IMR-90 (cell line): ENCODE data around the gene RPRML. TPM values are rescaled to one million over a fixed set of nuclear protein-coding genes. Genes with fewer than 3 reads are reported as not detected.

Experiments
- ATAC-seq: fragments of 200-7000 bp; cut with Tn5 transposase; 2 replicates; pipeline ENCODE4 v1.9.1; 2020; ENCODE audit warnings: low read depth, mild to moderate bottlenecking, moderate library complexity
- BruUV-seq: library from RNA; stranded (reverse); fragments of 400-500 nt; replicated peaks from 2 replicates; lab custom pipeline; 2021; lab: Mats Ljungman, UMichigan
- CTCF ChIA-PET: fragments of 300-600 bp; formaldehyde crosslinking; extraction: SDS; loops from one replicate; lab custom pipeline; 2021; ENCODE audit warnings: antibody characterized with exemption; lab: Yijun Ruan, JAX
- POLR2A ChIA-PET: fragments of 300-600 bp; sonication (Branson Sonifier 250); formaldehyde crosslinking; loops from one replicate; lab custom pipeline; 2022; ENCODE audit warnings: antibody characterized with exemption; ENCODE audit not compliant: unreplicated experiment; lab: Charles Lee
- DNase-seq: peaks from one replicate; pipeline ENCODE4 v3.0.0; 2013
- H2AFZ ChIP-seq: replicated peaks from 2 replicates; pipeline ENCODE3; 2013; ENCODE audit warnings: low read length, mild to moderate bottlenecking; ENCODE audit not compliant: poor library complexity
- H2AK5ac ChIP-seq: 2 replicates; pipeline ENCODE4 v1.6.1; 2013; ENCODE audit warnings: low read depth, low read length, inconsistent platforms
- H2AK9ac ChIP-seq: replicated peaks from 2 replicates; pipeline ENCODE3; 2013; ENCODE audit warnings: mild to moderate bottlenecking, low read depth, low read length, moderate library complexity; ENCODE audit not compliant: poor library complexity
- H2BK120ac ChIP-seq: 2 replicates; pipeline ENCODE4 v1.6.1; 2013; ENCODE audit warnings: low read depth, low read length, inconsistent platforms
- H2BK15ac ChIP-seq: 3 replicates; pipeline ENCODE4 v1.6.1; 2013; ENCODE audit warnings: low read depth, low read length, inconsistent platforms
- H2BK20ac ChIP-seq: 2 replicates; pipeline ENCODE4 v1.6.1; 2013; ENCODE audit warnings: low read depth, mild to moderate bottlenecking, inconsistent platforms, low read length, moderate library complexity
- H2BK5ac ChIP-seq: 2 replicates; pipeline ENCODE4 v1.6.1; 2013; ENCODE audit warnings: mild to moderate bottlenecking, low read depth, low read length, inconsistent platforms; ENCODE audit not compliant: poor library complexity, severe bottlenecking
- H3K14ac ChIP-seq: replicated peaks from 2 replicates; pipeline ENCODE4 v1.6.1; 2013; ENCODE audit warnings: low read depth, low read length, inconsistent platforms
- H3K18ac ChIP-seq: 2 replicates; pipeline ENCODE4 v1.6.1; 2013; ENCODE audit warnings: low read depth, low read length, control low read depth
- H3K23ac ChIP-seq: 2 replicates; pipeline ENCODE4 v1.6.1; 2013; ENCODE audit warnings: low read depth, low read length, inconsistent platforms
- H3K27ac ChIP-seq: 2 replicates; pipeline ENCODE4 v1.5.1; 2013; ENCODE audit warnings: mild to moderate bottlenecking, control low read depth, low read length; ENCODE audit not compliant: insufficient read depth
- H3K27me3 ChIP-seq: 2 replicates; pipeline ENCODE4 v1.6.1; 2013; ENCODE audit warnings: low read length; ENCODE audit not compliant: control insufficient read depth, insufficient read depth
- H3K36me3 ChIP-seq: 2 replicates; pipeline ENCODE4 v1.6.1; 2013; ENCODE audit warnings: low read length, mixed read lengths; ENCODE audit not compliant: control insufficient read depth, insufficient read depth
- H3K4ac ChIP-seq: 2 replicates; pipeline ENCODE4 v1.6.1; 2013; ENCODE audit warnings: low read depth, low read length, inconsistent platforms
- H3K4me1 ChIP-seq: 2 replicates; pipeline ENCODE4 v1.6.1; 2013; ENCODE audit warnings: low read length, mixed read lengths; ENCODE audit not compliant: control insufficient read depth, insufficient read depth
- H3K4me2 ChIP-seq: 2 replicates; pipeline ENCODE4 v1.6.1; 2013; ENCODE audit warnings: low read depth, mild to moderate bottlenecking, control low read depth, low read length, moderate library complexity
- H3K4me3 ChIP-seq: 2 replicates; pipeline ENCODE4 v1.5.1; 2013; ENCODE audit warnings: low read depth, mild to moderate bottlenecking, control low read depth, low read length, moderate library complexity; ENCODE audit not compliant: insufficient read depth
- H3K56ac ChIP-seq: 2 replicates; pipeline ENCODE4 v1.6.1; 2013; ENCODE audit warnings: low read length, inconsistent platforms; ENCODE audit not compliant: insufficient read depth; ENCODE audit errors: extremely low read depth
- H3K79me1 ChIP-seq, 2 experiments: 2 replicates each; pipeline ENCODE4 v1.6.1; 2013; ENCODE audit warnings: low read length in 2 of 2, inconsistent platforms in 1 of 2, low read depth in 1 of 2
- H3K9ac ChIP-seq: 2 replicates; pipeline ENCODE4 v1.6.1; 2013; ENCODE audit warnings: low read depth, low read length, control low read depth
- H3K9me1 ChIP-seq: 2 replicates; pipeline ENCODE4 v1.6.1; 2013; ENCODE audit warnings: low read length, inconsistent platforms; ENCODE audit not compliant: insufficient read depth
- H3K9me3 ChIP-seq: 2 replicates; pipeline ENCODE4 v1.6.1; 2013; ENCODE audit warnings: low read length; ENCODE audit not compliant: control insufficient read depth, insufficient read depth
- H4K20me1 ChIP-seq: 2 replicates; pipeline ENCODE4 v1.6.1; 2013; ENCODE audit warnings: low read length, inconsistent platforms; ENCODE audit not compliant: insufficient read depth
- H4K5ac ChIP-seq: 2 replicates; pipeline ENCODE4 v1.6.1; 2013; ENCODE audit warnings: mild to moderate bottlenecking, low read depth, low read length, control low read depth
- H4K8ac ChIP-seq, 2 experiments: 2 replicates each; pipeline ENCODE4 v1.6.1; 2013; ENCODE audit warnings: low read depth in 2 of 2, low read length in 2 of 2, control low read depth in 1 of 2, inconsistent platforms in 1 of 2
- H4K91ac ChIP-seq: 2 replicates; pipeline ENCODE4 v1.6.1; 2013; ENCODE audit warnings: low read depth, low read length, inconsistent platforms; ENCODE audit not compliant: insufficient read depth
- BHLHE40 ChIP-seq: fragments of 150-350 bp; IDR thresholded peaks from 2 replicates; pipeline ENCODE4 v1.6.1; 2016; ENCODE audit warnings: mild to moderate bottlenecking, low read depth, low read length
- CEBPB ChIP-seq: IDR thresholded peaks from 2 replicates; pipeline ENCODE4 v1.6.1; 2012; ENCODE audit warnings: low read depth, low read length, improper control_type of control experiment
- CHD1 ChIP-seq: IDR thresholded peaks from 2 replicates; pipeline ENCODE4 v1.6.1; 2012; ENCODE audit warnings: low read depth, low read length, improper control_type of control experiment
- FOS ChIP-seq: fragments of 150-350 bp; IDR thresholded peaks from 2 replicates; pipeline ENCODE4 v1.6.1; 2016; ENCODE audit warnings: low read depth, low read length
- MAFK ChIP-seq: IDR thresholded peaks from 2 replicates; pipeline ENCODE4 v1.6.1; 2012; ENCODE audit warnings: low read depth, low read length, improper control_type of control experiment
- MAZ ChIP-seq: IDR thresholded peaks from 2 replicates; pipeline ENCODE4 v1.6.1; 2012; ENCODE audit warnings: low read depth, mild to moderate bottlenecking, low read length, improper control_type of control experiment, moderate library complexity, borderline replicate concordance
- NFE2L2 ChIP-seq: fragments of 150-350 bp; IDR thresholded peaks from 2 replicates; pipeline ENCODE4 v1.6.1; 2016; ENCODE audit warnings: low read depth, mild to moderate bottlenecking, low read length
- POLR2A ChIP-seq: IDR thresholded peaks from 2 replicates; pipeline ENCODE4 v1.6.1; 2012; ENCODE audit warnings: mild to moderate bottlenecking, low read depth, low read length
- RAD21 ChIP-seq: IDR thresholded peaks from 2 replicates; pipeline ENCODE4 v1.6.1; 2012; ENCODE audit warnings: low read length, improper control_type of control experiment
- RCOR1 ChIP-seq: IDR thresholded peaks from 2 replicates; pipeline ENCODE4 v1.6.1; 2012; ENCODE audit warnings: mild to moderate bottlenecking, low read length, improper control_type of control experiment; ENCODE audit not compliant: insufficient replicate concordance
- RFX5 ChIP-seq: IDR thresholded peaks from 2 replicates; pipeline ENCODE4 v1.8.0; 2012; ENCODE audit warnings: low read depth, mild to moderate bottlenecking, low read length, moderate library complexity
- SMC3 ChIP-seq: fragments of 150-350 bp; IDR thresholded peaks from 2 replicates; pipeline ENCODE4 v1.6.1; 2016; ENCODE audit warnings: low read depth, mild to moderate bottlenecking, antibody characterized with exemption, low read length, moderate library complexity
- WGBS, 2 experiments: methylation state at CpG; one replicate each; pipeline versions ENCODE4 v1.1.5 to v1.1.7; 2013; ENCODE audit warnings: missing lambda C conversion rate in 2 of 2; ENCODE audit not compliant: insufficient read length in 1 of 2; ENCODE audit errors: extremely low coverage in 2 of 2; 5-methylcytosine and 5-hydroxymethylcytosine counted together
- dilution Hi-C: fragments of 300-500 bp; cut with HindIII; formaldehyde crosslinking; loops from one replicate; pipeline ENCODE4 v1.14.3; 2018; ENCODE audit warnings: low sequenced_read_pairs; ENCODE audit not compliant: unreplicated experiment
- in situ Hi-C: fragments of 300-500 bp; cut with MboI; formaldehyde crosslinking; loops from 3 replicates; pipeline ENCODE4 v1.14.3; 2019; ENCODE audit warnings: low sequenced_read_pairs, inconsistent platforms, mixed read lengths
- intact Hi-C: fragments of 100-400 bp; cut with micrococcal nuclease; formaldehyde crosslinking; loops from 2 replicates; pipeline ENCODE4 v1.10.0; 2022
- polyA plus RNA-seq, 3 experiments: library from polyadenylated mRNA; depleted of rRNA; stranded (reverse); fragments of >200 nt; gene quantifications; 2 replicates each; pipeline ENCODE4 v1.2.3, GENCODE V29; 2012; ENCODE audit warnings: low replicate concordance in 1 of 3
- total RNA-seq: library from RNA; depleted of rRNA; stranded (reverse); fragments of >200 nt; gene quantifications from 2 replicates; pipeline ENCODE4 v1.2.3, GENCODE V29; 2012
- TF ChIP-seq, protein P1 (sequence below): fragments of 150-350 bp; IDR thresholded peaks from 2 replicates; pipeline ENCODE4 v1.6.1; 2016; ENCODE audit warnings: low read depth, mild to moderate bottlenecking, low read length, moderate library complexity, borderline replicate concordance
- TF ChIP-seq, protein P2 (sequence below): fragments of 150-350 bp; IDR thresholded peaks from 2 replicates; pipeline ENCODE4 v1.6.1; 2017; ENCODE audit warnings: mild to moderate bottlenecking, antibody characterized with exemption, low read length, low read depth

Gene RPRML
- total and polyA plus RNA-seq, 2 of the 4 experiments (the other 2 are of a cell fraction) = not detected

DNA sequence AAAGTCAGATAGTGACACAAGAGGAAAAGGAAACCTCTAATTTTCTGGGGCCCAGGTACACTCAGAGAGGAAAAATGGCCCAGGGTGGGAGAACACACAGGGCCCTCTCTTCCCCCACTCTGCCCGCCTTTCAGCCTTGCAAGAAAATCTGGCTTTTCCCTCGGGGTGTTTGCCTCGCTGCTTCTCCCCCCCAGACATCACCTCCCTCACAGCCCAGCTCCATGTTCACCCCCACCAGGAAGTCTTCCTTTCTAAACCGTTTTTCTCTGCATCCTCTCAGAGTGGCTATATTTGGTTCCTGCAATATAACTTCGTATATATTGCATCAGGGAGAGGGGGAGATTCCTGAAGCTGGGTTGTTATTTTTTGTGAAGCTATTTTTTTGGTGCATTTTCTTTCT is 27.3 kb downstream of the RPRML start:
- 20% methylated on average over 1 of the region's 5 CpGs; no CpG with 5 or more reads in 1 of the 2 experiments for WGBS, 2 experiments
- Histone ChIP-seq H3K4me2 (no peak overlapping the region), H3K56ac (no peak overlapping the region), H2BK120ac (no peak overlapping the region), H4K91ac (no peak overlapping the region), H3K18ac (no peak overlapping the region), H2AK9ac (no peak overlapping the region), H2BK20ac (no peak overlapping the region), H3K4me1 (no peaks in the 10 kb centered on the region), H4K5ac (no peak overlapping the region), H3K27me3 (no peaks in the 10 kb centered on the region; the same call in 1 of the 2 replicates), H3K4me3 (no peak overlapping the region), H3K9ac (no peak overlapping the region), H3K23ac (no peak overlapping the region), H4K8ac (no peak overlapping the region), H2AK5ac (no peak overlapping the region), H3K79me1 (no peaks in the 10 kb centered on the region), H2BK15ac (no peak overlapping the region), H3K14ac (no peak overlapping the region), H4K20me1 (peaks cover 4% of the 10 kb centered on the region; the same call in 1 of the 2 replicates), H3K4ac (no peak overlapping the region), H3K36me3 (no peaks in the 10 kb centered on the region), H3K9me1 (no peaks in the 10 kb centered on the region; the same call in 1 of the 2 replicates), H2AFZ (no peak overlapping the region), H3K9me3 (no peaks in the 10 kb centered on the region), H3K27ac (no peak overlapping the region), H2BK5ac (no peak overlapping the region)
- no TSS peak for BruUV-seq
- DNase-seq (no peak), ATAC-seq (no peak)
- TF ChIP-seq, protein P1, sequence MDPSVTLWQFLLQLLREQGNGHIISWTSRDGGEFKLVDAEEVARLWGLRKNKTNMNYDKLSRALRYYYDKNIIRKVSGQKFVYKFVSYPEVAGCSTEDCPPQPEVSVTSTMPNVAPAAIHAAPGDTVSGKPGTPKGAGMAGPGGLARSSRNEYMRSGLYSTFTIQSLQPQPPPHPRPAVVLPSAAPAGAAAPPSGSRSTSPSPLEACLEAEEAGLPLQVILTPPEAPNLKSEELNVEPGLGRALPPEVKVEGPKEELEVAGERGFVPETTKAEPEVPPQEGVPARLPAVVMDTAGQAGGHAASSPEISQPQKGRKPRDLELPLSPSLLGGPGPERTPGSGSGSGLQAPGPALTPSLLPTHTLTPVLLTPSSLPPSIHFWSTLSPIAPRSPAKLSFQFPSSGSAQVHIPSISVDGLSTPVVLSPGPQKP = no peak
- no peak for TF ChIP-seq NFE2L2
- TF ChIP-seq SMC3 = no peak
- no peak for TF ChIP-seq MAZ
- no peak for TF ChIP-seq RAD21
- no peak for TF ChIP-seq FOS
- no peak for TF ChIP-seq RFX5
- TF ChIP-seq, protein P2, sequence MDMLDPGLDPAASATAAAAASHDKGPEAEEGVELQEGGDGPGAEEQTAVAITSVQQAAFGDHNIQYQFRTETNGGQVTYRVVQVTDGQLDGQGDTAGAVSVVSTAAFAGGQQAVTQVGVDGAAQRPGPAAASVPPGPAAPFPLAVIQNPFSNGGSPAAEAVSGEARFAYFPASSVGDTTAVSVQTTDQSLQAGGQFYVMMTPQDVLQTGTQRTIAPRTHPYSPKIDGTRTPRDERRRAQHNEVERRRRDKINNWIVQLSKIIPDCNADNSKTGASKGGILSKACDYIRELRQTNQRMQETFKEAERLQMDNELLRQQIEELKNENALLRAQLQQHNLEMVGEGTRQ = no peak
- no peak for TF ChIP-seq CEBPB
- TF ChIP-seq BHLHE40 = no peak
- TF ChIP-seq RCOR1 = no peak
- no peak for TF ChIP-seq POLR2A
- TF ChIP-seq MAFK = no peak
- no peak for TF ChIP-seq CHD1
- intact Hi-C loops = no loop called here
- ChIA-PET POLR2A (no interaction called here), CTCF (no interaction called here)
- dilution Hi-C loops = no loop called here
- in situ Hi-C loops = no loop called here
